ENCODE results near the gene POLR2C.

POLR2C gene

DNA sequence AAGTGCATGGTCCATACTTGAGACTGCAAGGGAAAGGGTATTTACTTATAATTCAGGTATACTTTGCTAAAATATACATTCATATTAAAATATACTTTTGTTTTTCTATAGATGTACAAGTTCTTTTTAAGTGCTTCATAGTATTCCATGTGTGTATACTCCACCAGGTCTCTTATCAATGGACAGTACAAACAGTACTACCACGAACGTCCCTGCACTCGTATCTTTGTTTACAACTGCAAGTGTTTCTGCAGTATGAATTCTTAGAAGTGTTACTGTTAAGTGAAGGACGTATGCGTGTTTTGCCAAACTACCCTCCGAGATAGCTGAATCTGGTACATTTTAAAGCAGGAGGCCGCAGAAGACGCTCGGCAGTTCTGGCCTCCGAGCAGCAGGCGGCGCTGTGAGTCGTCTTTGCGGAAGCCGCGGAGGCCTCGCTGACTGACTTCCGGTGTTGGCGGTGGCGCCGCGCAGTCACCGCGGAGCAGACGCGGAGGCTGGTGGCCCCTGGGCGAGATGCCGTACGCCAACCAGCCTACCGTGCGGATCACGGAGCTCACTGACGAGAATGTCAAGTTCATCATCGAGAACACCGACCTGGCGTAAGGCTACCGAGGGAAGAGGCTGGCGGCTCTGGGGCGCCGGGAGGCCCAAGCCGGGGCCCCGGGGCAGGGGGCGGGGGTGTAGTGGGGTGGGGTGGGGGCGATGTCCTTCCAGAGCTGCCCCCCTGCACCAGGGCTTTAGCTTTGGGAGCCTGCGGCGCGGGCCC, at the start of gene POLR2C:
TSS of gene POLR2C (plus strand) at position 471 of the 769 bp plus-strand sequence. CDS start at position 517, 46 bp downstream.
- H3K4me3 ChIP-seq (ENCODE audit: low read depth, low read length) = peak within 1 kb of the TSS; percentile 90
- TF ChIP-seq, protein P1, sequence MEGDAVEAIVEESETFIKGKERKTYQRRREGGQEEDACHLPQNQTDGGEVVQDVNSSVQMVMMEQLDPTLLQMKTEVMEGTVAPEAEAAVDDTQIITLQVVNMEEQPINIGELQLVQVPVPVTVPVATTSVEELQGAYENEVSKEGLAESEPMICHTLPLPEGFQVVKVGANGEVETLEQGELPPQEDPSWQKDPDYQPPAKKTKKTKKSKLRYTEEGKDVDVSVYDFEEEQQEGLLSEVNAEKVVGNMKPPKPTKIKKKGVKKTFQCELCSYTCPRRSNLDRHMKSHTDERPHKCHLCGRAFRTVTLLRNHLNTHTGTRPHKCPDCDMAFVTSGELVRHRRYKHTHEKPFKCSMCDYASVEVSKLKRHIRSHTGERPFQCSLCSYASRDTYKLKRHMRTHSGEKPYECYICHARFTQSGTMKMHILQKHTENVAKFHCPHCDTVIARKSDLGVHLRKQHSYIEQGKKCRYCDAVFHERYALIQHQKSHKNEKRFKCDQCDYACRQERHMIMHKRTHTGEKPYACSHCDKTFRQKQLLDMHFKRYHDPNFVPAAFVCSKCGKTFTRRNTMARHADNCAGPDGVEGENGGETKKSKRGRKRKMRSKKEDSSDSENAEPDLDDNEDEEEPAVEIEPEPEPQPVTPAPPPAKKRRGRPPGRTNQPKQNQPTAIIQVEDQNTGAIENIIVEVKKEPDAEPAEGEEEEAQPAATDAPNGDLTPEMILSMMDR (IDR thresholded peaks at IDR 0.05; ENCODE audit: low read depth, low read length) = peak; percentile 81

DNA sequence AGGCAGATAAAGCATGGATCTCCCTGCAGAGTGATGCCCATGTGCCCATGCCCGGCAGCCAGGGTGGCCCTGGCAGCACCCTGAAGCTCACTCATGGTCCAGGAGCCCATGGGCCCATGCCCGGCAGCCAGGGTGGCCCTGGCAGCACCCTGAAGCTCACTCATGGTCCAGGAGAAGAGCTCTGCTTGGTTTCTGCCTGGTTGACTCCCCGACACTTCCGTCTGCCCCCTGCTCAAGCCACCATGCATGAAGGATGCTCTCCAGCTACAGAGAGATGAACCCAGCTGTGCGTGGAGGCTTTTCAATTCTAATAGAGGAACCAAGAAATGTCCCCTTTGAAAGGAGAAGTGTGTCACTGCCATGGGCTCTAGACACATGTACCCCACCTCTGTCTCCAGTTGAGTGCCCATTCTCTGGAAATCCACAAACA, 49.2 kb upstream of the POLR2C start:
- TF ChIP-seq, protein P1 (IDR thresholded peaks at IDR 0.05; ENCODE audit: low read depth, low read length) = no peak
- no peak overlapping the region for H3K4me3 ChIP-seq (ENCODE audit: low read depth, low read length)

DNA sequence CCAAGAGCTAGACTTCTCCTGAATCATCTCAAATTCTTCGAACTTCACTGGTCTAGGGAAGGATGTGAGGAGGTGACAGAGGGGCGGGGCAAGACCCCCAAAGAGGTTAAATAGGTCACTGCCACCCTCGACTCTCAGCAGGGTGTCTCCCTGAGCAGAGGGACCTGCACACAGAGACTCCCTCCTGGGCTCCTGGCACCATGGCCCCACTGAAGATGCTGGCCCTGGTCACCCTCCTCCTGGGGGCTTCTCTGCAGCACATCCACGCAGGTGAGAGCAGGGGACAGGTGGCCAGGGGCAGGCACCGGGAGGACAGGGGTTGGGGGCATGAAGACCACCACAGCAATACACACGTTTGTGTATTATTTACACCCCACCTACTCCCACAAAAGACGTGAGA, 48.7 kb upstream of the POLR2C start:
- H3K4me3 ChIP-seq (ENCODE audit: low read depth, low read length) = no peak overlapping the region

DNA sequence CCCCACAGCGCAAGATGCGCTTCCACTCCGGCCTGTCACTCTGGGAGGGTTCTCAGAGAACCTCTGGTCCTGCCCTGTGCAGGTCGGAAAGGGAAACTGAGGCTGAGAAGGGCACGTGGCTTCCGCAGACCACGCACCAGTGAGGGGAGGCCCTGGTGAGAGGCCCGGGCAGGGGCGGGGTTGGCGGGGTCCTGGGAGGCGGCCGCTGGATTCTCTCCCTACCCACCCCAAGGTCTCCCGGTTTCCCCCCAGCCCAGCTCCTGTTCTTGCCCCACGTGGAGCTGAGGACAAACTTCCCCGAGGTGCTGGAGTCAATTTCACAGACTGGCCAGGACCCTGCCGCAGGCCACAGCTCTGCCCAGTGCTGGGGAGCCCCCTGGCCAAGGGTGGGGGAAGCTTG, 46.4 kb upstream of the POLR2C start:
- TF ChIP-seq, protein P1 (IDR thresholded peaks at IDR 0.05; ENCODE audit: low read depth, low read length) = no peak
- no peak overlapping the region for H3K4me3 ChIP-seq (ENCODE audit: low read depth, low read length)

More for the DNA sequence above, 48.7 kb upstream of the POLR2C start:
- TF ChIP-seq, protein P1 (IDR thresholded peaks at IDR 0.05; ENCODE audit: low read depth, low read length) = no peak

DNA sequence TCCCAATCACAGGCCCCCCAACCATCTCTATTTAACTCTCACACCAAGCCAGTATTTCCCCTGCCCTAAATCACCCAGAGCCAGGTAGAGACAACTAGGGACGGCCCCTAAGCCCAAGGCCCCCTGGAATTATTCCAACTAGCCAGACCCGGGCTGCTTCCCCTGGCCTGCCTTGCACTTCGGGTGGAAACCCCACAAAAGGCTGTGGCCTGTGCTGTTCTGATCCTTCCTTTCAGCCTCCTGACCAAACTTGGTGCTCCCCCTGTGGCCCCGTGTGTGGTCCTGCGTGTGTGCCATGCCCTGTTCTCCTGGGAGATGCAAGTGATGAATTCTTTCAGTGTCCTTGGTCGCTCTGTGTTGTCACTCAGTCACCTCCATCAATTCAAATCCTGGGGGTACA, 43.0 kb upstream of the POLR2C start:
- H3K4me3 ChIP-seq (ENCODE audit: low read depth, low read length) = no peak overlapping the region
- TF ChIP-seq, protein P1 (IDR thresholded peaks at IDR 0.05; ENCODE audit: low read depth, low read length) = no peak

DNA sequence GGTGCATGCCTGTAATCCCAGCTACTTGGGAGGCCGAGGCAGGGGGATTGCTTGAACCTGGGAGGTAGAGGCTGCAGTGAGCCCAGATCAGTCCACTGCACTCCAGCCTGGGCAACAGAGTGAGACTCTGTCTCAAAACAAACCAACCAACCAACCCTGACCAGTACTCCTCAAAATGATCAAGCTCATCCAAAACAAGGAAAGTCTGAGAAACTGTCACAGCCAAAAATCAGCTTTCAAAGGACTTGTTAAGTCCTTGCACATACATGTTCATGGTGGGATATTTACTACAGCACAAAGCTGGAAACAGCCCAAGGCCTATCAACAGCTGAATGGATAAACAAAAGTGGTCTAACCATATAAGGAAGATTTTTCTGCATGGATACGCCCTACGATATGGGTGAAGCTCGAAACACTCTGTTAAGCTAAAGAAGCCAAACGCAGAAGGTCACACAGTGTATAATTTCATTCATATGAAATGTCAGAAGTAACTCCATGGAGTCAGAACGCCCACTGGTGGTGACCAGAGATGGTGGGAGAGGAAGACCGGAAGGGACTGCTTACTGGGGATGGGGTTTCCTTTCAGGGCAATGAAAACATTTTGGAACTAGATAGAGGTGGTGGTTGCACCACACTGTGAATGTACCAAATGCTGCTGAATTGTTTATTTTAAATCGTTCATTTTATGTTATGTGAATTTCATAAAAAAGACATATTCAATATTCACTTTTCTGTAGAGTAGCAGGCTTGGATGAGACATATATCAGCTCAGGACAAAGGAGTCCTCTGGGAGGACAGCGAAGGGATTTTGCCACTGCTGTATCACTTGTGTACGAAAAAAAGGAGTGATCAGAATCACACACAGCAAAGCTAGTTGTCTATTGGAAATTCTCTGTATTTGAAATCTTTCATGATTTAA, 40.2 kb upstream of the POLR2C start:
- TF ChIP-seq, protein P1 (IDR thresholded peaks at IDR 0.05; ENCODE audit: low read depth, low read length) = peak; percentile 89
- H3K4me3 ChIP-seq (ENCODE audit: low read depth, low read length) = no peak overlapping the region

Measured in WI38 (cell line).